DMS 273 treated with DMSO at 0.1 percent for 48 hours (cell line): ENCODE measurements around the gene FBXW10B.
"Not testable (repeated sequence)": the region's sequence is repeated elsewhere in the genome, so short reads cannot be mapped to it uniquely, and the experiment has no call there.

Experiments used
- DNase-seq: peaks from one replicate; lab custom pipeline; 2025; lab: John Stamatoyannopoulos, UW

FBXW10B gene

GRCh38 chr17:15619331-15620058, at the start of gene FBXW10B:
FBXW10B (minus strand) TSS chr17:15619704; CDS start chr17:15619512, 192 bp downstream.
- DNase-seq = not testable (repeated sequence)

GRCh38 chr17:15663691-15664090, 44.2 kb upstream of the FBXW10B start:
- DNase-seq = no peak

- DNase-seq = no peak
These were observed 43.7 kb upstream of the FBXW10B start for GRCh38 chr17:15663176-15663575.

- no peak for DNase-seq
These were observed 43.2 kb upstream of the FBXW10B start for GRCh38 chr17:15662681-15663080.

- no peak for DNase-seq
These were observed 40.6 kb upstream of the FBXW10B start for GRCh38 chr17:15660077-15660476.

- DNase-seq = no peak
These were observed 40.2 kb upstream of the FBXW10B start for GRCh38 chr17:15659663-15660062.

GRCh38 chr17:15659236-15659635, 39.7 kb upstream of the FBXW10B start:
- no peak for DNase-seq

GRCh38 chr17:15658296-15658695, 38.8 kb upstream of the FBXW10B start:
- no peak for DNase-seq

GRCh38 chr17:15657868-15658267, 38.4 kb upstream of the FBXW10B start:
- no peak for DNase-seq

GRCh38 chr17:15654886-15655561, 35.5 kb upstream of the FBXW10B start:
- no peak for DNase-seq

GRCh38 chr17:15654401-15654800, 34.9 kb upstream of the FBXW10B start:
- not testable (repeated sequence) for DNase-seq

- no peak for DNase-seq
These were observed 33.5 kb upstream of the FBXW10B start for GRCh38 chr17:15652960-15653359.

GRCh38 chr17:15651583-15652110, 32.1 kb upstream of the FBXW10B start:
- DNase-seq = peak; percentile 77

- DNase-seq = no peak
These were observed 31.5 kb upstream of the FBXW10B start for GRCh38 chr17:15650741-15651582.

- DNase-seq = no peak
These were observed 30.4 kb upstream of the FBXW10B start for GRCh38 chr17:15649861-15650421.

- DNase-seq = no peak
These were observed 28.9 kb upstream of the FBXW10B start for GRCh38 chr17:15648386-15648785.

GRCh38 chr17:15645942-15646312, 26.4 kb upstream of the FBXW10B start:
- DNase-seq = not testable (repeated sequence)

GRCh38 chr17:15645099-15645941, 25.8 kb upstream of the FBXW10B start:
- DNase-seq = not testable (repeated sequence)

GRCh38 chr17:15642505-15643251, 23.2 kb upstream of the FBXW10B start:
- DNase-seq = not testable (repeated sequence)

GRCh38 chr17:15642014-15642413, 22.5 kb upstream of the FBXW10B start:
- DNase-seq = not testable (repeated sequence)
